Esophagus muscularis mucosa (tissue), 4 donors: ENCODE measurements around the gene JMJD6. TPM values are rescaled to one million over a fixed set of nuclear protein-coding genes. Genes with fewer than 3 reads are reported as not detected.
A peak's percentile ranks its signal among the peaks of the same experiment; 100 is the strongest.

ENCODE experiments used
- DNase-seq: peaks from one replicate; pipeline ENCODE4 v3.0.0-alpha.2; 2017; ENCODE audit errors: extremely low spot score
- H3K27ac ChIP-seq, 4 donors: fragments of 200-600 bp; sonication (generic); replicated peaks in 1 of 4; 1 replicate in 3 of 4; 2 replicates in 1 of 4; pipeline ENCODE4 v1.5.1; 2016 to 2019; ENCODE audit warnings: mild to moderate bottlenecking in 1 of 4
- H3K27me3 ChIP-seq, 4 donors: fragments of 200-600 bp; sonication (generic); one replicate each; pipeline versions ENCODE4 v1.5.1 to v1.6.0; 2016 to 2019
- H3K36me3 ChIP-seq, 4 donors: fragments of 200-600 bp; sonication (generic); one replicate each; pipeline ENCODE4 v1.5.1; 2016 to 2019
- H3K4me1 ChIP-seq, 4 donors: fragments of 200-600 bp; sonication (generic); one replicate each; pipeline ENCODE4 v1.5.1; 2016 to 2019
- H3K4me3 ChIP-seq, 4 donors: fragments of 200-600 bp; sonication (generic); 1 replicate in 2 of 4; 2 replicates in 2 of 4; pipeline ENCODE4 v1.5.1; 2016 to 2019; ENCODE audit warnings: mild to moderate bottlenecking in 4 of 4, moderate library complexity in 1 of 4
- H3K9me3 ChIP-seq, 4 donors: fragments of 200-600 bp; sonication (generic); 1 replicate in 3 of 4; 2 replicates in 1 of 4; pipeline ENCODE4 v1.5.1; 2016 to 2019
- CTCF ChIP-seq, 3 experiments: fragments of 200-600 bp in 2 of 3; fragments of 450-650 bp in 1 of 3; sonication (generic) in 2 of 3; IDR thresholded peaks; one replicate each; pipeline ENCODE4 v1.5.1; 2017 to 2019; ENCODE audit warnings: antibody characterized with exemption in 3 of 3, mild to moderate bottlenecking in 2 of 3, moderate library complexity in 1 of 3
- EP300 ChIP-seq: sonication (generic); formaldehyde crosslinking; IDR thresholded peaks from one replicate; pipeline ENCODE4 v1.6.1; 2017; ENCODE audit warnings: antibody characterized with exemption
- POLR2A ChIP-seq: fragments of 450-650 bp; IDR thresholded peaks from one replicate; pipeline ENCODE4 v1.6.1; 2017; ENCODE audit warnings: antibody characterized with exemption, moderate library complexity, mild to moderate bottlenecking, low read depth
- POLR2AphosphoS5 ChIP-seq, 2 donors: sonication (generic); formaldehyde crosslinking; IDR thresholded peaks; one replicate each; pipeline ENCODE4 v1.6.1; 2017; ENCODE audit warnings: antibody characterized with exemption in 2 of 2
- WGBS: methylation state at CpG from one replicate; pipeline ENCODE4 v1.1.5; 2018; 5-methylcytosine and 5-hydroxymethylcytosine counted together
- intact Hi-C: fragments of 100-400 bp; cut with DNase I; formaldehyde crosslinking; loops from one replicate; pipeline ENCODE4 v1.15.1; 2023
- total RNA-seq, 4 donors: library from RNA; depleted of rRNA; stranded (reverse); fragments of >200 nt; gene quantifications; one replicate each; pipeline versions ENCODE4 v1.1.0 to v1.2.1, GENCODE V29; 2016

The JMJD6 gene
- total RNA-seq, 4 donors from 2014 or later: 29.5 to 54.5 (median 49.5) TPM

GRCh38 chr17:76722279-76722678 lies 4.1 kb downstream of the JMJD6 start:
- DNase-seq: no peak
- TF ChIP-seq POLR2AphosphoS5 (IDR thresholded peaks at IDR 0.05) (no peak), POLR2A (no peak), CTCF (IDR thresholded peaks at IDR 0.05) (no peak), EP300 (no peak)
- intact Hi-C loops: no loop called here
- whole genome bisulfite sequencing: 90% methylated on average over 8 of the region's 8 CpGs
- H3K4me3 ChIP-seq: no peak overlapping the region
- no peaks in the 10 kb centered on the region for H3K27me3 ChIP-seq
- H3K9me3 ChIP-seq: no peaks in the 10 kb centered on the region
- H3K4me1 ChIP-seq: peaks cover 50 to 56% (median 54%) of the 10 kb centered on the region in 4 donors
- peak overlapping the region in 1 of 4 donors; percentile 6 for H3K27ac ChIP-seq
- peaks cover 68 to 77% (median 76%) of the 10 kb centered on the region in 4 donors for H3K36me3 ChIP-seq

GRCh38 chr17:76721463-76721862 lies 4.9 kb downstream of the JMJD6 start:
- no peaks in the 10 kb centered on the region for H3K27me3 ChIP-seq
- H3K4me1 ChIP-seq: peaks cover 56 to 61% (median 60%) of the 10 kb centered on the region in 4 donors
- H3K9me3 ChIP-seq: no peaks in the 10 kb centered on the region
- DNase-seq: no peak
- intact Hi-C loops: no loop called here
- no peak overlapping the region for H3K4me3 ChIP-seq
- TF ChIP-seq POLR2AphosphoS5 (IDR thresholded peaks at IDR 0.05) (no peak), EP300 (no peak), POLR2A (no peak), CTCF (IDR thresholded peaks at IDR 0.05) (no peak)
- H3K27ac ChIP-seq: peak overlapping the region in 2 of 4 donors; percentile 19 to 30
- H3K36me3 ChIP-seq: peaks cover 74 to 85% (median 84%) of the 10 kb centered on the region in 4 donors
- WGBS: 84% methylated on average over 10 of the region's 10 CpGs

- intact Hi-C loops: no loop called here
- peaks cover 79 to 90% (median 89%) of the 10 kb centered on the region in 4 donors for H3K36me3 ChIP-seq
- TF ChIP-seq EP300: no peak
- no peak for TF ChIP-seq POLR2AphosphoS5 (IDR thresholded peaks at IDR 0.05)
- TF ChIP-seq CTCF (IDR thresholded peaks at IDR 0.05): no peak
- TF ChIP-seq POLR2A: no peak
Observed at GRCh38 chr17:76720941-76721340, 5.5 kb downstream of the JMJD6 start.

GRCh38 chr17:76720211-76720610 lies 6.2 kb downstream of the JMJD6 start:
- no peak overlapping the region for H3K27ac ChIP-seq
- H3K9me3 ChIP-seq: no peaks in the 10 kb centered on the region
- H3K4me1 ChIP-seq: peaks cover 65 to 68% (median 68%) of the 10 kb centered on the region in 4 donors
- 80% methylated on average over 9 of the region's 9 CpGs for WGBS
- intact Hi-C loops: no loop called here
- no peak for TF ChIP-seq POLR2A
- no peak for TF ChIP-seq EP300
- TF ChIP-seq POLR2AphosphoS5 (IDR thresholded peaks at IDR 0.05): no peak
- no peak for TF ChIP-seq CTCF (IDR thresholded peaks at IDR 0.05)
- no peak for DNase-seq
- H3K4me3 ChIP-seq: no peak overlapping the region
- no peaks in the 10 kb centered on the region for H3K27me3 ChIP-seq
- H3K36me3 ChIP-seq: peaks cover 85 to 98% (median 97%) of the 10 kb centered on the region in 4 donors

More at GRCh38 chr17:76720941-76721340, 5.5 kb downstream of the JMJD6 start:
- Histone ChIP-seq H3K4me3 (no peak overlapping the region), H3K27me3 (no peaks in the 10 kb centered on the region), H3K27ac (peak overlapping the region in 2 of 4 donors; percentile 19 to 30), H3K4me1 (peaks cover 61 to 66% (median 65%) of the 10 kb centered on the region in 4 donors), H3K9me3 (no peaks in the 10 kb centered on the region)
- 87% methylated on average over 6 of the region's 9 CpGs for WGBS
- DNase-seq: no peak

- Histone ChIP-seq H3K4me3 (no peak overlapping the region), H3K9me3 (no peaks in the 10 kb centered on the region), H3K36me3 (peaks cover 78 to 95% (median 95%) of the 10 kb centered on the region in 4 donors), H3K27me3 (no peaks in the 10 kb centered on the region), H3K4me1 (peaks cover 58 to 68% (median 62%) of the 10 kb centered on the region in 4 donors), H3K27ac (no peak overlapping the region)
- TF ChIP-seq EP300 (no peak), CTCF (IDR thresholded peaks at IDR 0.05) (no peak), POLR2A (no peak), POLR2AphosphoS5 (IDR thresholded peaks at IDR 0.05) (no peak)
- intact Hi-C loops: loop anchor here (5.0 to 10.0 kb wide), 2 partner anchors 36 to 164 kb away; no protein-coding TSS in a partner anchor
- no peak for DNase-seq
- WGBS: 80% methylated on average over 16 of the region's 16 CpGs
Observed at GRCh38 chr17:76718516-76718915, 7.9 kb downstream of the JMJD6 start.
